Endothelial cell of umbilical vein (primary cell): Measurements from ENCODE around the gene PER1. TPM values are rescaled to one million over a fixed set of nuclear protein-coding genes. Genes with fewer than 3 reads are reported as not detected.

Experiments used
- BruUV-seq: library from RNA; stranded (reverse); fragments of 400-500 nt; replicated peaks from 2 replicates; lab custom pipeline; 2021; lab: Mats Ljungman, UMichigan
- CTCF ChIA-PET: fragments of 300-600, 350-600 bp; sonication (Branson Sonifier 250); formaldehyde crosslinking; loops from one replicate; lab custom pipeline; 2021; ENCODE audit warnings: antibody characterized with exemption, inconsistent platforms; lab: Charles Lee
- POLR2A ChIA-PET: fragments of 300-600, 350-600 bp; sonication (Branson Sonifier 250); formaldehyde crosslinking; loops from one replicate; lab custom pipeline; 2021; ENCODE audit warnings: antibody characterized with exemption, inconsistent platforms; lab: Charles Lee
- DNase-seq: peaks from one replicate; pipeline ENCODE4 v3.0.0-alpha.2; 2011; ENCODE audit warnings: low read depth, low spot score
- FAIRE-seq: peaks from 2 replicates; lab custom pipeline; 2011; peaks lifted over from hg19 to GRCh38; lab: Jason Lieb, UNC
- H2AFZ ChIP-seq: 2 replicates; pipeline ENCODE4 v1.6.0; 2012; ENCODE audit warnings: low read depth, low read length, control low read depth, inconsistent platforms
- H3K27ac ChIP-seq: 2 replicates; pipeline ENCODE4 v1.5.1; 2011; ENCODE audit warnings: low read depth, mild to moderate bottlenecking, control low read depth, low read length, moderate library complexity; ENCODE audit not compliant: insufficient read depth
- H3K27me3 ChIP-seq, 2 experiments: 2 replicates each; pipeline versions ENCODE4 v1.6.0 to v1.6.1; 2011; ENCODE audit warnings: low read length in 2 of 2, mixed read lengths in 1 of 2; ENCODE audit not compliant: control insufficient read depth in 2 of 2, insufficient read depth in 2 of 2
- H3K36me3 ChIP-seq, 2 experiments: 2 replicates in 1 of 2; 3 replicates in 1 of 2; pipeline ENCODE4 v1.5.1; 2011; ENCODE audit warnings: low read length in 2 of 2, mild to moderate bottlenecking in 1 of 2, moderate library complexity in 1 of 2; ENCODE audit not compliant: control insufficient read depth in 2 of 2, insufficient read depth in 2 of 2; ENCODE audit errors: extremely low read depth in 1 of 2
- H3K4me1 ChIP-seq: 3 replicates; pipeline ENCODE4 v1.5.1; 2011; ENCODE audit warnings: mild to moderate bottlenecking, low read length; ENCODE audit not compliant: control insufficient read depth, insufficient read depth; ENCODE audit errors: extremely low read depth
- H3K4me2 ChIP-seq: 2 replicates; pipeline ENCODE4 v1.6.1; 2011; ENCODE audit warnings: low read length, control low read depth, mixed read lengths; ENCODE audit not compliant: insufficient read depth
- H3K4me3 ChIP-seq, 3 experiments: fragments of 200-600 bp in 1 of 3; sonication (generic), shearing (Covaris generic) in 1 of 3; replicated peaks in 1 of 3; 2 replicates each; pipeline ENCODE4 v1.5.1; 2011 to 2016; ENCODE audit warnings: control low read depth in 3 of 3, low read length in 3 of 3, mild to moderate bottlenecking in 2 of 3, inconsistent platforms in 1 of 3, low read depth in 1 of 3, moderate library complexity in 1 of 3; ENCODE audit not compliant: insufficient read depth in 1 of 3
- H3K79me2 ChIP-seq: 2 replicates; pipeline ENCODE4 v1.6.0; 2012; ENCODE audit warnings: low read length, inconsistent platforms; ENCODE audit not compliant: control insufficient read depth, insufficient read depth
- H3K9ac ChIP-seq: replicated peaks from 2 replicates; pipeline ENCODE3; 2011; ENCODE audit warnings: low read length, control low read depth; ENCODE audit not compliant: insufficient read depth; ENCODE audit errors: extremely low read depth
- H3K9me1 ChIP-seq: replicated peaks from 3 replicates; pipeline ENCODE4 v1.6.0; 2011; ENCODE audit warnings: mild to moderate bottlenecking, low read length; ENCODE audit not compliant: control insufficient read depth, insufficient read depth; ENCODE audit errors: extremely low read depth
- H3K9me3 ChIP-seq: replicated peaks from 2 replicates; pipeline ENCODE4 v1.5.1; 2012; ENCODE audit warnings: low read length, inconsistent platforms; ENCODE audit not compliant: control insufficient read depth, insufficient read depth
- H4K20me1 ChIP-seq: replicated peaks from 2 replicates; pipeline ENCODE3; 2011; ENCODE audit warnings: mild to moderate bottlenecking, low read length; ENCODE audit not compliant: control insufficient read depth, insufficient read depth; ENCODE audit errors: extremely low read depth
- EZH2 ChIP-seq: IDR thresholded peaks from 2 replicates; pipeline ENCODE4 v1.6.1; 2012; ENCODE audit warnings: borderline replicate concordance, low read depth, mild to moderate bottlenecking, moderate library complexity, low read length, inconsistent platforms; ENCODE audit not compliant: severe bottlenecking
- FOS ChIP-seq: IDR thresholded peaks from 2 replicates; pipeline ENCODE4 v1.6.1; 2011; ENCODE audit warnings: mild to moderate bottlenecking, low read length, moderate library complexity, borderline replicate concordance; ENCODE audit not compliant: insufficient read depth
- GATA2 ChIP-seq: IDR thresholded peaks from 2 replicates; pipeline ENCODE4 v1.7.0; 2011; ENCODE audit warnings: low read depth, mild to moderate bottlenecking, moderate library complexity, mixed read lengths, low read length; ENCODE audit not compliant: insufficient read length, insufficient read depth
- JUN ChIP-seq: IDR thresholded peaks from 2 replicates; pipeline ENCODE4 v1.6.1; 2011; ENCODE audit warnings: borderline replicate concordance, low read depth; ENCODE audit not compliant: insufficient read length, insufficient read depth
- MYC ChIP-seq: IDR thresholded peaks from one replicate; pipeline ENCODE4 v1.6.1; 2011; ENCODE audit warnings: mild to moderate bottlenecking, low read depth, low read length
- POLR2A ChIP-seq: IDR thresholded peaks from 2 replicates; pipeline ENCODE4 v1.6.1; 2012; ENCODE audit warnings: low read depth, mild to moderate bottlenecking, control low read depth, low read length
- POLR2AphosphoS5 ChIP-seq: IDR thresholded peaks from 2 replicates; pipeline ENCODE4 v1.6.1; 2012; ENCODE audit warnings: low read depth, mild to moderate bottlenecking, control low read depth, low read length, moderate library complexity; ENCODE audit not compliant: insufficient read depth
- dilution Hi-C: fragments of 300-500 bp; cut with MboI; formaldehyde crosslinking; loops from one replicate; pipeline ENCODE4 v1.15.0; 2019; ENCODE audit warnings: low sequenced_read_pairs; ENCODE audit not compliant: extremely low pct_ligation_motif_present
- intact Hi-C: fragments of 100-400 bp; cut with micrococcal nuclease; formaldehyde crosslinking; loops from one replicate; pipeline ENCODE4 v1.10.0; 2022
- polyA plus RNA-seq, 4 experiments: library from polyadenylated mRNA; depleted of rRNA in 3 of 4; stranded (reverse) in 3 of 4; unstranded in 1 of 4; fragments of >200 nt; gene quantifications; 2 replicates each; pipeline versions ENCODE4 v1.2.1 to v1.2.3, GENCODE V29; 2011 to 2012; ENCODE audit warnings: missing spikeins in 1 of 4
- total RNA-seq: library from RNA; stranded (reverse); gene quantifications from 2 replicates; pipeline ENCODE4 v1.2.3, GENCODE V29; 2021
- TF ChIP-seq, protein P1 (sequence below): IDR thresholded peaks from 2 replicates; pipeline ENCODE4 v1.6.1; 2011; ENCODE audit not compliant: insufficient read depth, insufficient read length
- TF ChIP-seq, protein P2 (sequence below), 2 donors: IDR thresholded peaks; 1 replicate in 1 of 2; 2 replicates in 1 of 2; pipeline ENCODE4 v1.5.1; 2011; ENCODE audit warnings: low read length in 2 of 2, mild to moderate bottlenecking in 2 of 2, moderate library complexity in 2 of 2, control low read depth in 1 of 2, inconsistent platforms in 1 of 2, low read depth in 1 of 2; ENCODE audit not compliant: insufficient read depth in 1 of 2; ENCODE audit errors: extremely low read depth in 1 of 2

PER1 gene
- total and polyA plus RNA-seq, 2 donors (not counting 3 experiments of a cell fraction or from before 2014, with no cell fraction given): 12.1 to 32.1 TPM

DNA sequence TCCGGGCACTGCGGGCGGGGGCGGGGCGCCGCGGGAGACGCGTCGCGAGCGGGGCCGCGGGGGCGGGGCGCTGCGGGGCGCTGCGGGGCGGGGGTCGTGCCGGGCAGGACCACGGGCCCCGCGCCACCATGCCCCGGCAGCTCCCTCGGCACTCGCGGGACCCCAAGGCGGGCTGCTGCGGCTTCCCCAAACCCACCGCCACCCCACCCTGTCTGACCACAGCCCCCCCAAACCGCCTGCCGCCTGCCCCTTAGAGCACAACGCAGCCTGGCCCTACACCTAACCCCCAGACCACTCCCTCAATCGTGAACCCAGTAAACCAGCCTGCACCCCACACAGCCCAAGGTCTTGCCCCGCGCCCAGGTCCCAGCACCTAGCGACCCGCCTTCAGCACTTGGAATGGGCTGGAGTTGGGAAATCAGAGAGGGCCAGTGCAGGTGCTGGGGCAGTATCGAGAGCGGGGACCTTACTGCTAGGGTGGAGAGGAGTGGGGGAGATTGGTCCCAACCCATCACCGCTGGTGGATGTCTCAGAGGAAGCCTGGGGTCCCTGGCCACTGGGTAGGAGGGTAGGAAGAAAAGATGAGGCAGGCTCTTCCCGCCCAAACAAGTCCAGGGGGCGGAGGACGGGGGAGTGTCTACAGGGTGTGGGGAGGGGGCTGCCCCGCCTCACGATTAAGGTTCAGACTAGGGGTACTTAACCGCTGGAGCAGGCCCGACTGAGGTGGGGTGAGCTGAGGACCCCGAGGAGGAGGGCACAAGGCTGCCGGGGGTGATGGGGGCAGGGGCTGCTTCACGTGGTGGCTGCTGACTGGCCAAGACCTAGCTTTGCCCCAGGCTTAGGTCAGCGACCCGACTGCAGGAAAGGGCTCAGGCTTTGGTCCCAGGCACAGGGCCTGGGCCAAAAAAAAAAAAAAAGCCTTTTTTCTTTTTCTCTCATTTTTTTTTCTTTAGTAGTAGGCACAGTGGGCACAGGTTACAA lies 11.1 kb upstream of the PER1 start:
- Histone ChIP-seq H4K20me1 (no peaks in the 10 kb centered on the region), H3K27ac (peak overlapping the region; percentile 48), H3K9me3 (no peaks in the 10 kb centered on the region), H3K4me1 (peaks cover 20% of the 10 kb centered on the region), H3K4me2 (peak overlapping the region; percentile 51), H3K36me3 (peaks cover 2 to 7% of the 10 kb centered on the region in 2 experiments), H3K9me1 (no peaks in the 10 kb centered on the region), H2AFZ (peak overlapping the region; percentile 91), H3K79me2 (peaks cover 20% of the 10 kb centered on the region), H3K4me3 (peak overlapping the region; percentile 3 to 99 (median 40)), H3K9ac (peak overlapping the region; percentile 99), H3K27me3 (no peaks in the 10 kb centered on the region)
- POLR2A ChIA-PET: interaction anchor here (1.9 kb wide), 1 partner anchor 10 kb away, joined by 8 read pairs; no protein-coding TSS in a partner anchor
- FAIRE-seq (peak; percentile 21), DNase-seq (peak; percentile 29)
- intact Hi-C loops (loop anchor here (1.0 kb wide), 1 partner anchor 10 kb away; no protein-coding TSS in a partner anchor), dilution Hi-C loops (no loop called here)
- TF ChIP-seq MYC (no peak), EZH2 (no peak), GATA2 (no peak), JUN (no peak), FOS (no peak), POLR2A (no peak), POLR2AphosphoS5 (no peak)
- TF ChIP-seq, protein P1, sequence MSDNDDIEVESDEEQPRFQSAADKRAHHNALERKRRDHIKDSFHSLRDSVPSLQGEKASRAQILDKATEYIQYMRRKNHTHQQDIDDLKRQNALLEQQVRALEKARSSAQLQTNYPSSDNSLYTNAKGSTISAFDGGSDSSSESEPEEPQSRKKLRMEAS: no peak
- TF ChIP-seq, protein P2, sequence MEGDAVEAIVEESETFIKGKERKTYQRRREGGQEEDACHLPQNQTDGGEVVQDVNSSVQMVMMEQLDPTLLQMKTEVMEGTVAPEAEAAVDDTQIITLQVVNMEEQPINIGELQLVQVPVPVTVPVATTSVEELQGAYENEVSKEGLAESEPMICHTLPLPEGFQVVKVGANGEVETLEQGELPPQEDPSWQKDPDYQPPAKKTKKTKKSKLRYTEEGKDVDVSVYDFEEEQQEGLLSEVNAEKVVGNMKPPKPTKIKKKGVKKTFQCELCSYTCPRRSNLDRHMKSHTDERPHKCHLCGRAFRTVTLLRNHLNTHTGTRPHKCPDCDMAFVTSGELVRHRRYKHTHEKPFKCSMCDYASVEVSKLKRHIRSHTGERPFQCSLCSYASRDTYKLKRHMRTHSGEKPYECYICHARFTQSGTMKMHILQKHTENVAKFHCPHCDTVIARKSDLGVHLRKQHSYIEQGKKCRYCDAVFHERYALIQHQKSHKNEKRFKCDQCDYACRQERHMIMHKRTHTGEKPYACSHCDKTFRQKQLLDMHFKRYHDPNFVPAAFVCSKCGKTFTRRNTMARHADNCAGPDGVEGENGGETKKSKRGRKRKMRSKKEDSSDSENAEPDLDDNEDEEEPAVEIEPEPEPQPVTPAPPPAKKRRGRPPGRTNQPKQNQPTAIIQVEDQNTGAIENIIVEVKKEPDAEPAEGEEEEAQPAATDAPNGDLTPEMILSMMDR (IDR thresholded peaks at IDR 0.05; ENCODE audit: extremely low read depth in 1 of 2, insufficient read depth in 1 of 2, low read depth in 1 of 2, low read length in 2 of 2): no peak
- no TSS peak for BruUV-seq
- CTCF ChIA-PET: no interaction called here
